Astrocyte (in vitro differentiated cells and primary cell): Measurements from ENCODE around the gene PFDN2.

Experiments used
- CTCF ChIP-seq: IDR thresholded peaks from 2 replicates; pipeline ENCODE4 v1.5.1; 2011; ENCODE audit warnings: low read depth, mild to moderate bottlenecking, inconsistent platforms, low read length, moderate library complexity; ENCODE audit not compliant: insufficient read depth
- EZH2 ChIP-seq: IDR thresholded peaks from 2 replicates; pipeline ENCODE4 v1.6.1; 2012; ENCODE audit warnings: mild to moderate bottlenecking, low read length, inconsistent platforms; ENCODE audit not compliant: insufficient read depth

GRCh38 chr1:161137881-161138280 is 20.0 kb upstream of the PFDN2 start:
- TF ChIP-seq CTCF (no peak), EZH2 (no peak)
